GM10847 (cell line): Measurements from ENCODE around the gene MTMR6.

Experiments used
- POLR2A ChIP-seq: IDR thresholded peaks from 2 replicates; pipeline ENCODE4 v1.6.1; 2011; ENCODE audit not compliant: insufficient read length; ENCODE audit errors: extremely low read depth

MTMR6 gene

DNA sequence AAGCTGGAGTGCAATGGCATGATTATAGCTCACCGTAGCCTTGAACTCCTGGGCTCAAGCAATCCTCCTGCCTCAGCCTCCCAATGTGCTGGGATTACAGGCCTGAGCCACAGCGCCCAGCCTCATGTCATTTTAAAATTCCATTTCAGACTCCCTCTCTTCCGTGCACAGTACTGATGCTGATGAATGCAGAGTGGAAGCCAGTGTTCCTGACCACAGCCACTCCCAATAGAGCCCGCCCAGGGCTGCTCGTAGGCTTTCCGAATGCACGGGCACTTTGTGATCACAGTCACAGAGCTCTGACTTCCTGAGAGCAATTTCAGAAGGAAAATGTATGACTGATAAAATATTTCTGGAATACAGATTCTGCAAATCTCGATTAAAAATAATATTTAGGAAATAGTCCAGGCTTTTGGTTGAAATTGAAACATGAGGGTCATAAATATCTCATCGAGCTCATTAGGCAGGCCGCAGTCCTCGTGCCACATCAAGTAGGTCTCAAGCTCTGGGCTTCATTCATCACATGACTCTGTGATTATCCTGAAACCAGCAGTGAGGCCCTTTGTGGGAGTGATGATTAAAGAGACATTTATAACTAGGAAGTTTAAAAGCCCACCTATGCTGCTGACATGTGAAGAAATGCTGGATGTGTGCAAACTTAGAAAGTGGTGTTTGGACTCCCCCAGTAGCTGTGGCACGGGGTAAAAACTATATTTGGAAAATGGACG lies 76.3 kb downstream of the MTMR6 start:
- TF ChIP-seq POLR2A, result no peak

GRCh38 chr13:25207291-25207810 lies 79.9 kb downstream of the MTMR6 start:
- TF ChIP-seq POLR2A, result no peak

DNA sequence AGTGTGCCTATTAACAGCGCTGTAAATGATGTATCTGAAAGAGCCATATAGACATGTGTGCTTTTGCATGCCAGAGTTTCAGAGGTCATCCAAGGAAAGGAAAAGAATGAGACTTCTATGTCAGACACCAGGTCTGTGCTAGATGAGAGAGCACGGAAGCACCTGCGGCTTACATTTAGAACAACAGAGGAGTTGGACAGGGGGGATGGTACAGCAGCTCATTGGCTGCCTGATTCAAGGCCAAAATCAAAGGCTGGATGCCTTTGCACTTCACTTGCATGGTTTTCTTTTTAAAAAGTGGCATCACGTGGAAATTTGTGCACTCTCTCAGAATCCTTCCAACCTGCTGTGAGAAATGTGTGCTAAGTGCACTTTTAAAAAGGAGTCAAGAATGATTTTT lies 82.4 kb downstream of the MTMR6 start:
- TF ChIP-seq POLR2A, result no peak

GRCh38 chr13:25203127-25203740 lies 84.1 kb downstream of the MTMR6 start:
- no peak for TF ChIP-seq POLR2A

- TF ChIP-seq POLR2A, result no peak
Observed at GRCh38 chr13:25200783-25201182, 86.5 kb downstream of the MTMR6 start.

GRCh38 chr13:25198647-25199046 lies 88.6 kb downstream of the MTMR6 start:
- no peak for TF ChIP-seq POLR2A

GRCh38 chr13:25196971-25197370 lies 90.3 kb downstream of the MTMR6 start:
- TF ChIP-seq POLR2A, result no peak
